Measurements from ENCODE around the gene CRHBP. TPM values are rescaled to one million over a fixed set of nuclear protein-coding genes. Genes with fewer than 3 reads are reported as not detected.
"Not testable (repeated sequence)": the region's sequence is repeated elsewhere in the genome, so short reads cannot be mapped to it uniquely, and the experiment has no call there.

The CRHBP gene, protein sequence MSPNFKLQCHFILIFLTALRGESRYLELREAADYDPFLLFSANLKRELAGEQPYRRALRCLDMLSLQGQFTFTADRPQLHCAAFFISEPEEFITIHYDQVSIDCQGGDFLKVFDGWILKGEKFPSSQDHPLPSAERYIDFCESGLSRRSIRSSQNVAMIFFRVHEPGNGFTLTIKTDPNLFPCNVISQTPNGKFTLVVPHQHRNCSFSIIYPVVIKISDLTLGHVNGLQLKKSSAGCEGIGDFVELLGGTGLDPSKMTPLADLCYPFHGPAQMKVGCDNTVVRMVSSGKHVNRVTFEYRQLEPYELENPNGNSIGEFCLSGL
- total RNA-seq (0.80 and 5.0 TPM in 2 replicates), polyA plus RNA-seq (0.37 and 0.77 TPM in 2 replicates)

DNA sequence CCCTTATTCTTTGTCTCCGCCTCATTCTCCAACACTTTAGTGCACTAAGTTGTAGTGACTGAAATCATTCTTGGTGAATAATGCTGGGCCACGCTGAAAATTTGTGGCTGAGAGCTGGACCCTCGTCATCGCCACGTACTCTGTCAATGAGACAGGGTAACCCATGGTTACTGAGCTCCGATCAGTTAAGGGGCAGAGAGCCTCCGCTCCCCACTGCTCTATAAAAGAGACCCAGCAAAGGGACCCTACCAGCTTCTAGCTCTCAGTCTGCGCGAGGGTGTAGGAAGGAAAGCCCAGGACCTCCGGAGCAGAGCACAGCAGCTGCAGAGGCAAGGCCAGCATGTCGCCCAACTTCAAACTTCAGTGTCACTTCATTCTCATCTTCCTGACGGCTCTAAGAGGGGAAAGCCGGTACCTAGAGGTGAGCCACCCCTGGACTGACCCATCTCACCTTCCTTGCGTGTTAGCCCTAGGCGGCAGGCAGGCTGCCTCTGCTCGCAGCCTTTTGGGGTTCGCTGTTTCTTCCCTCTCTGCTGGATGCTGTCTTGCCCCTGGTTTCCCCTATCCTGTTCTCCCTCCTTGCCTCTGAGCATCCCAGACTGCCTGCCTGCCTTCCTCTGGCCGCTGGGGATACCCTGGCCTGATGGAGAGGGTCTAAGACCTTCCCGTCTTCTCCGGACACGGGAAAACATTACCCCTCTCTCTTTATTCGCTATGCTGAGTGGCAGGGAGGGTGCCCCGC lies at the start of gene CRHBP:
TSS of gene CRHBP (plus strand) at position 251 of the 742 bp plus-strand sequence. CDS start at position 341, 90 bp downstream.
- peaks cover 7% of the 10 kb centered on the region for H3K4me1 ChIP-seq (ENCODE audit: insufficient read depth)
- no peaks in the 10 kb centered on the region for H3K36me3 ChIP-seq (replicated peaks; ENCODE audit: insufficient read depth, low read depth)
- TF ChIP-seq EZH2phosphoT487 (IDR thresholded peaks at IDR 0.05; ENCODE audit: low read depth, severe bottlenecking, unreplicated experiment) (no peak), EZH2 (IDR thresholded peaks at IDR 0.05; ENCODE audit: borderline replicate concordance) (no peak)
- TF ChIP-seq, protein P1, sequence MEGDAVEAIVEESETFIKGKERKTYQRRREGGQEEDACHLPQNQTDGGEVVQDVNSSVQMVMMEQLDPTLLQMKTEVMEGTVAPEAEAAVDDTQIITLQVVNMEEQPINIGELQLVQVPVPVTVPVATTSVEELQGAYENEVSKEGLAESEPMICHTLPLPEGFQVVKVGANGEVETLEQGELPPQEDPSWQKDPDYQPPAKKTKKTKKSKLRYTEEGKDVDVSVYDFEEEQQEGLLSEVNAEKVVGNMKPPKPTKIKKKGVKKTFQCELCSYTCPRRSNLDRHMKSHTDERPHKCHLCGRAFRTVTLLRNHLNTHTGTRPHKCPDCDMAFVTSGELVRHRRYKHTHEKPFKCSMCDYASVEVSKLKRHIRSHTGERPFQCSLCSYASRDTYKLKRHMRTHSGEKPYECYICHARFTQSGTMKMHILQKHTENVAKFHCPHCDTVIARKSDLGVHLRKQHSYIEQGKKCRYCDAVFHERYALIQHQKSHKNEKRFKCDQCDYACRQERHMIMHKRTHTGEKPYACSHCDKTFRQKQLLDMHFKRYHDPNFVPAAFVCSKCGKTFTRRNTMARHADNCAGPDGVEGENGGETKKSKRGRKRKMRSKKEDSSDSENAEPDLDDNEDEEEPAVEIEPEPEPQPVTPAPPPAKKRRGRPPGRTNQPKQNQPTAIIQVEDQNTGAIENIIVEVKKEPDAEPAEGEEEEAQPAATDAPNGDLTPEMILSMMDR (IDR thresholded peaks at IDR 0.05; ENCODE audit: poor library complexity), result no peak
- no peaks in the 10 kb centered on the region for H4K20me1 ChIP-seq (ENCODE audit: insufficient read depth, poor library complexity, severe bottlenecking)
- peak within 1 kb of the TSS; percentile 98 for H3K4me2 ChIP-seq
- WGBS (ENCODE audit: low lambda C conversion rate, missing lambda C conversion rate), result 43% methylated on average over 23 of the region's 23 CpGs
- DNase-seq (ENCODE audit: low spot score), result no peak
- H3K27me3 ChIP-seq, result peaks cover 45% of the 10 kb centered on the region
- H3K9me2 ChIP-seq (replicated peaks; ENCODE audit: insufficient read depth), result no peaks in the 10 kb centered on the region
- H2AFZ ChIP-seq, result peak within 1 kb of the TSS; percentile 71
- H3K9me3 ChIP-seq (ENCODE audit: low read depth), result no peaks in the 10 kb centered on the region
- peak within 1 kb of the TSS; percentile 42 for H3K4me3 ChIP-seq
- no peaks in the 10 kb centered on the region for H3K79me2 ChIP-seq
- no peak within 1 kb of the TSS for H3K27ac ChIP-seq

DNA sequence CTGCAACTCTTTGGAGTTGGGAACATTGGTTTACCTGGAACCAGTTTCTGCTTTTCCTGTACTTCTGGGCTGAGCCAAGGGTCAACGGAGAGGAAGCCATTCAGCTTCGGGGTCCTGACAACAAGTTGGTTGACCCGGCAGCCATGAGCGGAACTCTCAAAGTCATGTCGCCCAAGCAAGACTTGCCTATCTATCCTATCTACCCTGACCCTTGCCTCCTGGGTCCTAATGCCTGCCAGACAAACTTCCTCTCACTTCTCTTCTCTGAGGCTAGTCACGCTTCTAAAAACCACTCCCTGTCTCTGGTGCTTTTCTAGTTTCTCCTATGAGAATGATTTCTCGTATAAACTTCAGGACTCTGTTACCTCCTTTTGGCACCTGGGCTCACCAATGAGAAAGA lies 44.7 kb upstream of the CRHBP start:
- no peak for DNase-seq (ENCODE audit: low spot score)
- Histone ChIP-seq H3K9me2 (replicated peaks; ENCODE audit: insufficient read depth) (no peaks in the 10 kb centered on the region), H2AFZ (no peak overlapping the region), H3K27me3 (no peaks in the 10 kb centered on the region), H3K4me2 (no peak overlapping the region), H3K4me3 (no peak overlapping the region), H3K36me3 (replicated peaks; ENCODE audit: insufficient read depth, low read depth) (no peaks in the 10 kb centered on the region), H3K27ac (no peak overlapping the region), H3K9me3 (ENCODE audit: low read depth) (no peaks in the 10 kb centered on the region), H3K79me2 (no peaks in the 10 kb centered on the region), H3K4me1 (ENCODE audit: insufficient read depth) (no peaks in the 10 kb centered on the region), H4K20me1 (ENCODE audit: insufficient read depth, poor library complexity, severe bottlenecking) (no peaks in the 10 kb centered on the region)
- TF ChIP-seq EZH2 (IDR thresholded peaks at IDR 0.05; ENCODE audit: borderline replicate concordance) (no peak), EZH2phosphoT487 (IDR thresholded peaks at IDR 0.05; ENCODE audit: low read depth, severe bottlenecking, unreplicated experiment) (no peak)
- TF ChIP-seq, protein P1 (IDR thresholded peaks at IDR 0.05; ENCODE audit: poor library complexity), result no peak
- 88% methylated on average over 7 of the region's 7 CpGs for WGBS (ENCODE audit: low lambda C conversion rate, missing lambda C conversion rate)

DNA sequence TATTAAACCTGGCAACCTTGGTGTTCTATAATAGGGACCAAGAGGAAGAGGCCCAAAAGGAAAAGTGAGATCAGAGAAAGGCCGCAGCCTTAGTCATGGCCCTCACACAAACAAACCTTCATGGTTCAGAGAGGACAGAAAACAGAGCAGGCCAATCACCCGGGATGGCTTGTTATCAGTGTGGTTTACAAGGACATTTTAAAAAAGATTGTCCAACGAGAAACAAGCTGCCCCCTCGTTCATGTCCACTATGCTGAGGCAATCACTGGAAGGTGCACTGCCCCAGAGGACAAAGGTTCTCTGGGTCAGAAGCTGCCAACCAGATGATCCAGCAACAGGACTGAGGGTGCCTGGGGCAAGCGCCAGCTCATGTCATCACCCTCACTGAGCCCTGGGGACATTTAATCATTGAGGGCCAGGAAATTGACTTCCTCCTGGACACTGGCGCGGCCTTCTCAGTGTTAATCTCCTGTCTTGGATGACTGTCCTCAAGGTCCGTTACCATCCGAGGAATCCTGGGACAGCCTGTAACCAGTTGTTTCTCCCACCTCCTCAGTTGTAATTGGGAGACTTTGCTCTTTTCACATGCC lies 42.4 kb upstream of the CRHBP start:
- not testable (repeated sequence) for H3K4me2 ChIP-seq; H3K4me3 ChIP-seq; H3K79me2 ChIP-seq; H3K36me3 ChIP-seq (replicated peaks; ENCODE audit: insufficient read depth, low read depth); DNase-seq (ENCODE audit: low spot score); H3K9me3 ChIP-seq (ENCODE audit: low read depth); H4K20me1 ChIP-seq (ENCODE audit: insufficient read depth, poor library complexity, severe bottlenecking); H3K27me3 ChIP-seq; H3K27ac ChIP-seq; H2AFZ ChIP-seq; H3K9me2 ChIP-seq (replicated peaks; ENCODE audit: insufficient read depth); H3K4me1 ChIP-seq (ENCODE audit: insufficient read depth)
- WGBS (ENCODE audit: low lambda C conversion rate, missing lambda C conversion rate), result 62% methylated on average over 9 of the region's 9 CpGs

DNA sequence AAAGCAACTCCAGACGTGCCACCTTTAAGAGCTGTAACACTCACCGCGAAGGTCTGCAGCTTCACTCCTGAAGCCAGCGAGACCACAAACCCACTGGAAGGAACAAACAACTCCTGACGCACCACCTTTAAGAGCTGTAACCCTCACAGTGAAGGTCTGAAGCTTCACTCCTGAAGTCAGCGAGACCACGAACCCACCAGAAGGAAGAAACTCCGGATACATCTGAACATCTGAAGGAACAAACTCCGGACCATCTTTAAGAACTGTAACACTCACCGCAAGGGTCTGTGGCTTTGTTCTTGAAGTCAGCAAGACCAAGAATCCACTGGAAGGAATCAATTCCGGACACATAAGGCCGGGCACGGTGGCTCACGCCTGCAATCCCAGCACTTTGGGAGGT lies 38.2 kb upstream of the CRHBP start:
- not testable (repeated sequence) for H2AFZ ChIP-seq; H3K4me2 ChIP-seq; H3K79me2 ChIP-seq; H3K4me1 ChIP-seq (ENCODE audit: insufficient read depth); H4K20me1 ChIP-seq (ENCODE audit: insufficient read depth, poor library complexity, severe bottlenecking); H3K4me3 ChIP-seq; H3K27ac ChIP-seq; H3K9me3 ChIP-seq (ENCODE audit: low read depth); H3K27me3 ChIP-seq; DNase-seq (ENCODE audit: low spot score); H3K36me3 ChIP-seq (replicated peaks; ENCODE audit: insufficient read depth, low read depth); H3K9me2 ChIP-seq (replicated peaks; ENCODE audit: insufficient read depth)
- WGBS (ENCODE audit: low lambda C conversion rate, missing lambda C conversion rate), result 92% methylated on average over 14 of the region's 14 CpGs

All from hepatocyte (in vitro differentiated cells).